IMR-90 (cell line): Measurements from ENCODE around the gene TEDC1. TPM values are rescaled to one million over a fixed set of nuclear protein-coding genes. Genes with fewer than 3 reads are reported as not detected.

Experiments used
- ATAC-seq: fragments of 200-7000 bp; cut with Tn5 transposase; 2 replicates; pipeline ENCODE4 v1.9.1; 2020; ENCODE audit warnings: low read depth, mild to moderate bottlenecking, moderate library complexity
- BruUV-seq: library from RNA; stranded (reverse); fragments of 400-500 nt; replicated peaks from 2 replicates; lab custom pipeline; 2021; lab: Mats Ljungman, UMichigan
- CTCF ChIA-PET: fragments of 300-600 bp; formaldehyde crosslinking; extraction: SDS; loops from one replicate; lab custom pipeline; 2021; ENCODE audit warnings: antibody characterized with exemption; lab: Yijun Ruan, JAX
- POLR2A ChIA-PET: fragments of 300-600 bp; sonication (Branson Sonifier 250); formaldehyde crosslinking; loops from one replicate; lab custom pipeline; 2022; ENCODE audit warnings: antibody characterized with exemption; ENCODE audit not compliant: unreplicated experiment; lab: Charles Lee
- DNase-seq: peaks from one replicate; pipeline ENCODE4 v3.0.0; 2013
- H2AFZ ChIP-seq: replicated peaks from 2 replicates; pipeline ENCODE3; 2013; ENCODE audit warnings: low read length, mild to moderate bottlenecking; ENCODE audit not compliant: poor library complexity
- H2AK5ac ChIP-seq: 2 replicates; pipeline ENCODE4 v1.6.1; 2013; ENCODE audit warnings: low read depth, low read length, inconsistent platforms
- H2AK9ac ChIP-seq: replicated peaks from 2 replicates; pipeline ENCODE3; 2013; ENCODE audit warnings: mild to moderate bottlenecking, low read depth, low read length, moderate library complexity; ENCODE audit not compliant: poor library complexity
- H2BK120ac ChIP-seq: 2 replicates; pipeline ENCODE4 v1.6.1; 2013; ENCODE audit warnings: low read depth, low read length, inconsistent platforms
- H2BK15ac ChIP-seq: 3 replicates; pipeline ENCODE4 v1.6.1; 2013; ENCODE audit warnings: low read depth, low read length, inconsistent platforms
- H2BK20ac ChIP-seq: 2 replicates; pipeline ENCODE4 v1.6.1; 2013; ENCODE audit warnings: low read depth, mild to moderate bottlenecking, inconsistent platforms, low read length, moderate library complexity
- H2BK5ac ChIP-seq: 2 replicates; pipeline ENCODE4 v1.6.1; 2013; ENCODE audit warnings: mild to moderate bottlenecking, low read depth, low read length, inconsistent platforms; ENCODE audit not compliant: poor library complexity, severe bottlenecking
- H3K14ac ChIP-seq: replicated peaks from 2 replicates; pipeline ENCODE4 v1.6.1; 2013; ENCODE audit warnings: low read depth, low read length, inconsistent platforms
- H3K18ac ChIP-seq: 2 replicates; pipeline ENCODE4 v1.6.1; 2013; ENCODE audit warnings: low read depth, low read length, control low read depth
- H3K23ac ChIP-seq: 2 replicates; pipeline ENCODE4 v1.6.1; 2013; ENCODE audit warnings: low read depth, low read length, inconsistent platforms
- H3K27ac ChIP-seq: 2 replicates; pipeline ENCODE4 v1.5.1; 2013; ENCODE audit warnings: mild to moderate bottlenecking, control low read depth, low read length; ENCODE audit not compliant: insufficient read depth
- H3K27me3 ChIP-seq: 2 replicates; pipeline ENCODE4 v1.6.1; 2013; ENCODE audit warnings: low read length; ENCODE audit not compliant: control insufficient read depth, insufficient read depth
- H3K36me3 ChIP-seq: 2 replicates; pipeline ENCODE4 v1.6.1; 2013; ENCODE audit warnings: low read length, mixed read lengths; ENCODE audit not compliant: control insufficient read depth, insufficient read depth
- H3K4ac ChIP-seq: 2 replicates; pipeline ENCODE4 v1.6.1; 2013; ENCODE audit warnings: low read depth, low read length, inconsistent platforms
- H3K4me1 ChIP-seq: 2 replicates; pipeline ENCODE4 v1.6.1; 2013; ENCODE audit warnings: low read length, mixed read lengths; ENCODE audit not compliant: control insufficient read depth, insufficient read depth
- H3K4me2 ChIP-seq: 2 replicates; pipeline ENCODE4 v1.6.1; 2013; ENCODE audit warnings: low read depth, mild to moderate bottlenecking, control low read depth, low read length, moderate library complexity
- H3K4me3 ChIP-seq: 2 replicates; pipeline ENCODE4 v1.5.1; 2013; ENCODE audit warnings: low read depth, mild to moderate bottlenecking, control low read depth, low read length, moderate library complexity; ENCODE audit not compliant: insufficient read depth
- H3K56ac ChIP-seq: 2 replicates; pipeline ENCODE4 v1.6.1; 2013; ENCODE audit warnings: low read length, inconsistent platforms; ENCODE audit not compliant: insufficient read depth; ENCODE audit errors: extremely low read depth
- H3K79me1 ChIP-seq, 2 experiments: 2 replicates each; pipeline ENCODE4 v1.6.1; 2013; ENCODE audit warnings: low read length in 2 of 2, inconsistent platforms in 1 of 2, low read depth in 1 of 2
- H3K9ac ChIP-seq: 2 replicates; pipeline ENCODE4 v1.6.1; 2013; ENCODE audit warnings: low read depth, low read length, control low read depth
- H3K9me1 ChIP-seq: 2 replicates; pipeline ENCODE4 v1.6.1; 2013; ENCODE audit warnings: low read length, inconsistent platforms; ENCODE audit not compliant: insufficient read depth
- H3K9me3 ChIP-seq: 2 replicates; pipeline ENCODE4 v1.6.1; 2013; ENCODE audit warnings: low read length; ENCODE audit not compliant: control insufficient read depth, insufficient read depth
- H4K20me1 ChIP-seq: 2 replicates; pipeline ENCODE4 v1.6.1; 2013; ENCODE audit warnings: low read length, inconsistent platforms; ENCODE audit not compliant: insufficient read depth
- H4K5ac ChIP-seq: 2 replicates; pipeline ENCODE4 v1.6.1; 2013; ENCODE audit warnings: mild to moderate bottlenecking, low read depth, low read length, control low read depth
- H4K8ac ChIP-seq, 2 experiments: 2 replicates each; pipeline ENCODE4 v1.6.1; 2013; ENCODE audit warnings: low read depth in 2 of 2, low read length in 2 of 2, control low read depth in 1 of 2, inconsistent platforms in 1 of 2
- H4K91ac ChIP-seq: 2 replicates; pipeline ENCODE4 v1.6.1; 2013; ENCODE audit warnings: low read depth, low read length, inconsistent platforms; ENCODE audit not compliant: insufficient read depth
- CEBPB ChIP-seq: IDR thresholded peaks from 2 replicates; pipeline ENCODE4 v1.6.1; 2012; ENCODE audit warnings: low read depth, low read length, improper control_type of control experiment
- CHD1 ChIP-seq: IDR thresholded peaks from 2 replicates; pipeline ENCODE4 v1.6.1; 2012; ENCODE audit warnings: low read depth, low read length, improper control_type of control experiment
- FOS ChIP-seq: fragments of 150-350 bp; IDR thresholded peaks from 2 replicates; pipeline ENCODE4 v1.6.1; 2016; ENCODE audit warnings: low read depth, low read length
- MAZ ChIP-seq: IDR thresholded peaks from 2 replicates; pipeline ENCODE4 v1.6.1; 2012; ENCODE audit warnings: low read depth, mild to moderate bottlenecking, low read length, improper control_type of control experiment, moderate library complexity, borderline replicate concordance
- MXI1 ChIP-seq: IDR thresholded peaks from 2 replicates; pipeline ENCODE4 v1.6.1; 2012; ENCODE audit warnings: low read depth, mild to moderate bottlenecking, low read length, moderate library complexity, borderline replicate concordance
- RAD21 ChIP-seq: IDR thresholded peaks from 2 replicates; pipeline ENCODE4 v1.6.1; 2012; ENCODE audit warnings: low read length, improper control_type of control experiment
- RCOR1 ChIP-seq: IDR thresholded peaks from 2 replicates; pipeline ENCODE4 v1.6.1; 2012; ENCODE audit warnings: mild to moderate bottlenecking, low read length, improper control_type of control experiment; ENCODE audit not compliant: insufficient replicate concordance
- RFX5 ChIP-seq: IDR thresholded peaks from 2 replicates; pipeline ENCODE4 v1.8.0; 2012; ENCODE audit warnings: low read depth, mild to moderate bottlenecking, low read length, moderate library complexity
- WGBS, 2 experiments: methylation state at CpG; one replicate each; pipeline versions ENCODE4 v1.1.5 to v1.1.7; 2013; ENCODE audit warnings: missing lambda C conversion rate in 2 of 2; ENCODE audit not compliant: insufficient read length in 1 of 2; ENCODE audit errors: extremely low coverage in 2 of 2; 5-methylcytosine and 5-hydroxymethylcytosine counted together
- dilution Hi-C: fragments of 300-500 bp; cut with HindIII; formaldehyde crosslinking; loops from one replicate; pipeline ENCODE4 v1.14.3; 2018; ENCODE audit warnings: low sequenced_read_pairs; ENCODE audit not compliant: unreplicated experiment
- in situ Hi-C: fragments of 300-500 bp; cut with MboI; formaldehyde crosslinking; loops from 3 replicates; pipeline ENCODE4 v1.14.3; 2019; ENCODE audit warnings: low sequenced_read_pairs, inconsistent platforms, mixed read lengths
- intact Hi-C: fragments of 100-400 bp; cut with micrococcal nuclease; formaldehyde crosslinking; loops from 2 replicates; pipeline ENCODE4 v1.10.0; 2022
- polyA plus RNA-seq, 3 experiments: library from polyadenylated mRNA; depleted of rRNA; stranded (reverse); fragments of >200 nt; gene quantifications; 2 replicates each; pipeline ENCODE4 v1.2.3, GENCODE V29; 2012; ENCODE audit warnings: low replicate concordance in 1 of 3
- total RNA-seq: library from RNA; depleted of rRNA; stranded (reverse); fragments of >200 nt; gene quantifications from 2 replicates; pipeline ENCODE4 v1.2.3, GENCODE V29; 2012
- TF ChIP-seq, protein P1 (sequence below): fragments of 150-350 bp; IDR thresholded peaks from 2 replicates; pipeline ENCODE4 v1.6.1; 2016; ENCODE audit warnings: low read depth, mild to moderate bottlenecking, low read length, moderate library complexity, borderline replicate concordance
- TF ChIP-seq, protein P2 (sequence below): conservative IDR thresholded peaks from 2 replicates; pipeline ENCODE4 v1.5.1; 2012; ENCODE audit warnings: mild to moderate bottlenecking, low read depth, low read length, improper control_type of control experiment

Gene TEDC1
- total and polyA plus RNA-seq, 2 of the 4 experiments (the other 2 are of a cell fraction), result 5.7 to 6.4 TPM

DNA sequence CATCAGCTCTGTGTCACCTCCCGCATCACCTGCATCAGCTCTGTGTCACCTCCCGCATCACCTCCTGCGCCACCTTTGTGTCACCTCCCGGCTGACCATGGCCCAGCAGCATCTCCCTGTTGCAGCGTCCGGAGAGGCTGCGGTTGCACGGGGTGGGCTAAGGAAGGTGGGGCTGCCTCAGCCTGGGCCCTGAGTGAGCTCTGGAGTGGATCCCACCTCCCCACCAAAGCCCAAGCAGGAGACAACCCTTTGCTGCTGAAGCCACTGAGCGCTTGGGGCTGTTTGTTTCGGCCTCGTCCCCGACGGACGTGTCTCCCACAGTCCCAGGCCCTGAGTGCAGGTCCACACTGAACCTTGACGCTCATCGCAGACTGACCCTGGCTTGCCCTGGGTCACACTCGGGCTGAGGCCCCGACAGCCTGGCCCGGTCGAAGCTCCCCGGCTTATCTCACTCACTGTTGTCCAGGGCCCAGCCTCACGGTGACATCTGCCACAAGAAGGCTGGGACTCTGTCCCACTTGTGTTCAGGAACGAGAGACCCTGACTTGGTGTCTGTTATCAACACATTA lies 47.5 kb downstream of the TEDC1 start:
- Histone ChIP-seq H2BK5ac (no peak overlapping the region), H2BK20ac (no peak overlapping the region), H3K27ac (no peak overlapping the region), H2AK9ac (no peak overlapping the region), H3K23ac (no peak overlapping the region), H3K9me3 (peaks cover under 1% of the 10 kb centered on the region; the same call in 1 of the 2 replicates), H3K9ac (no peak overlapping the region), H2AFZ (peak overlapping the region; percentile 33), H3K4me1 (no peaks in the 10 kb centered on the region), H3K4ac (no peak overlapping the region), H2BK15ac (no peak overlapping the region), H2AK5ac (no peak overlapping the region), H3K14ac (no peak overlapping the region), H3K79me1 (no peaks in the 10 kb centered on the region), H3K18ac (no peak overlapping the region), H3K4me3 (no peak overlapping the region), H3K56ac (no peak overlapping the region), H3K4me2 (no peak overlapping the region), H3K27me3 (peaks cover 19% of the 10 kb centered on the region), H4K5ac (no peak overlapping the region), H4K91ac (no peak overlapping the region), H4K20me1 (no peaks in the 10 kb centered on the region), H3K36me3 (no peaks in the 10 kb centered on the region), H2BK120ac (no peak overlapping the region), H3K9me1 (no peaks in the 10 kb centered on the region), H4K8ac (no peak overlapping the region)
- DNase-seq (no peak), ATAC-seq (no peak)
- 83% methylated on average over 11 of the region's 23 CpGs; no CpG with 5 or more reads in 1 of the 2 experiments for WGBS, 2 experiments
- ChIA-PET CTCF (no interaction called here), POLR2A (no interaction called here)
- dilution Hi-C loops, result no loop called here
- intact Hi-C loops, result no loop called here
- BruUV-seq, result no TSS peak
- in situ Hi-C loops, result no loop called here
- TF ChIP-seq RCOR1, result no peak
- no peak for TF ChIP-seq CHD1
- no peak for TF ChIP-seq MXI1
- no peak for TF ChIP-seq FOS
- TF ChIP-seq RAD21, result no peak
- TF ChIP-seq, protein P1, sequence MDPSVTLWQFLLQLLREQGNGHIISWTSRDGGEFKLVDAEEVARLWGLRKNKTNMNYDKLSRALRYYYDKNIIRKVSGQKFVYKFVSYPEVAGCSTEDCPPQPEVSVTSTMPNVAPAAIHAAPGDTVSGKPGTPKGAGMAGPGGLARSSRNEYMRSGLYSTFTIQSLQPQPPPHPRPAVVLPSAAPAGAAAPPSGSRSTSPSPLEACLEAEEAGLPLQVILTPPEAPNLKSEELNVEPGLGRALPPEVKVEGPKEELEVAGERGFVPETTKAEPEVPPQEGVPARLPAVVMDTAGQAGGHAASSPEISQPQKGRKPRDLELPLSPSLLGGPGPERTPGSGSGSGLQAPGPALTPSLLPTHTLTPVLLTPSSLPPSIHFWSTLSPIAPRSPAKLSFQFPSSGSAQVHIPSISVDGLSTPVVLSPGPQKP, result no peak
- TF ChIP-seq, protein P2, sequence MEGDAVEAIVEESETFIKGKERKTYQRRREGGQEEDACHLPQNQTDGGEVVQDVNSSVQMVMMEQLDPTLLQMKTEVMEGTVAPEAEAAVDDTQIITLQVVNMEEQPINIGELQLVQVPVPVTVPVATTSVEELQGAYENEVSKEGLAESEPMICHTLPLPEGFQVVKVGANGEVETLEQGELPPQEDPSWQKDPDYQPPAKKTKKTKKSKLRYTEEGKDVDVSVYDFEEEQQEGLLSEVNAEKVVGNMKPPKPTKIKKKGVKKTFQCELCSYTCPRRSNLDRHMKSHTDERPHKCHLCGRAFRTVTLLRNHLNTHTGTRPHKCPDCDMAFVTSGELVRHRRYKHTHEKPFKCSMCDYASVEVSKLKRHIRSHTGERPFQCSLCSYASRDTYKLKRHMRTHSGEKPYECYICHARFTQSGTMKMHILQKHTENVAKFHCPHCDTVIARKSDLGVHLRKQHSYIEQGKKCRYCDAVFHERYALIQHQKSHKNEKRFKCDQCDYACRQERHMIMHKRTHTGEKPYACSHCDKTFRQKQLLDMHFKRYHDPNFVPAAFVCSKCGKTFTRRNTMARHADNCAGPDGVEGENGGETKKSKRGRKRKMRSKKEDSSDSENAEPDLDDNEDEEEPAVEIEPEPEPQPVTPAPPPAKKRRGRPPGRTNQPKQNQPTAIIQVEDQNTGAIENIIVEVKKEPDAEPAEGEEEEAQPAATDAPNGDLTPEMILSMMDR, result no peak
- no peak for TF ChIP-seq MAZ
- TF ChIP-seq RFX5, result no peak
- no peak for TF ChIP-seq CEBPB
